Stimulated activated CD8-positive, alpha-beta memory T cell treated with anti-CD3 and anti-CD28 coated beads, Interleukin-7, amount 100 ng/mL, for 48 hours (primary cell): ENCODE results near the gene B3GNT2.

Experiments used
- DNase-seq, 2 donors: peaks; one replicate each; pipeline ENCODE4 v3.0.0-alpha.2; 2020; ENCODE audit warnings: low read depth in 1 of 2; ENCODE audit errors: extremely low read depth in 1 of 2

B3GNT2 gene

DNA sequence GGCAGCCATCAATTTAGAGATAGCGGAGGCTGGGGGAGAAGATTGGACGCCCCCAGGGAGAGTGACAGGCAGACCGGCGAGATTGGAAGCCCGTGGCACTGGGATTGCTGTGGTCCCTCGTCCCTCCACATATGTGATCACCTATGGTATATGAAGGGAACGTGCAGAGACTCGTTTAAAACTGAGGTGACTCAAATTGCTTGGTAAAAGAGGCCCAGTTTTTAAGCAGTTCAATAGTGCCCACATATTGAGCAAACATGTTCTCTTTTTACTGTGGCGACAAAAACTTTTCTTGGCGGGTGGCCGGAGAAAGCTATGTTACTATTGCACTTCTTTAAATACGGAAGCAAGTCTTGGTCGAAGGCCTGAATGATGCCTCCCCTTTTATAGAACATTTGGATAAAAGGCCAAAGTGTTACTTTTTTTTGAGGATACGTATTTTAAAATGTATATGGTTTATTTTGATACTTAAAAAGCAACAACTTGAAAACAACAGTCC lies 9.1 kb downstream of the B3GNT2 start:
- no peak for DNase-seq

GRCh38 chr2:62205554-62205953 lies 9.6 kb downstream of the B3GNT2 start:
- no peak for DNase-seq

DNA sequence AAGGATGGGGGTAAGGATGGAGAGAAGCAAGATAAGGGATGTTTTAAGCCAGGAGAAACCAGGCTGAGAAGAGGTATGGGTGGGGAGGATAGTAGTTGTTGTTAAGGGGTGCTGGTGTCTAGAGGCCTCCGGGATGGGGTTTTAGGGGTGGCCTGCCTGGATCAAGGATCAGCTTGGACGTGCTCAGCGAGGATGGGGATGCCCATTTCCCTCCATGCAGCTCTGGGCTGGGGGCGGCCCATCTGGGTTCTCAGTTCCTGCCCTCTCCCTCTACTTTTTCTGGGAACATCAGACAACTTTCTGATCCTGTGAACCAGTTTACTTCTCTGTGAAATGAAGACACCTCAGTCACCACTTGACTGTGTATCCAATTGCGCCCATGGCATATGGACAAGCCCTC lies 10.1 kb downstream of the B3GNT2 start:
- no peak for DNase-seq

- no peak for DNase-seq
Observed at GRCh38 chr2:62207491-62207890, 11.6 kb downstream of the B3GNT2 start.

GRCh38 chr2:62208074-62208757 lies 12.3 kb downstream of the B3GNT2 start:
- DNase-seq = no peak

DNA sequence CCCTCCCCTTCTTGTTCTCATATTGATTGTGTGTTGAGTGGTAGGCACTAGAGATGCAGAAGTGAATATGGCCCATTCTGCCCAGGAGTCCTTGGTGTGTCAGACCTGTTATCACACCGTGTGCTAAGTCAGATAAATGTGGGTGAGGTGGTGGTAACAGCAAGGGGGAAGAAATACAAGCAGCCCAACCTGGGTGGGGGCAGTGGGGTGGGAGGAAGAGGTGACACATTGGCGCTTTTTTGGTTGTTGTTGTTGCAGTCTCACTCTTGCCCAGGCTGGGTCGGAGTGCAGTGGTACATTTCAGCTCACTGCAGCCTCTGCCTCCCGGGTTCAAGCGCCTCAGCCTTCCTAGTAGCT lies 12.8 kb downstream of the B3GNT2 start:
- DNase-seq = peak in 1 of 2 donors; percentile 42

DNA sequence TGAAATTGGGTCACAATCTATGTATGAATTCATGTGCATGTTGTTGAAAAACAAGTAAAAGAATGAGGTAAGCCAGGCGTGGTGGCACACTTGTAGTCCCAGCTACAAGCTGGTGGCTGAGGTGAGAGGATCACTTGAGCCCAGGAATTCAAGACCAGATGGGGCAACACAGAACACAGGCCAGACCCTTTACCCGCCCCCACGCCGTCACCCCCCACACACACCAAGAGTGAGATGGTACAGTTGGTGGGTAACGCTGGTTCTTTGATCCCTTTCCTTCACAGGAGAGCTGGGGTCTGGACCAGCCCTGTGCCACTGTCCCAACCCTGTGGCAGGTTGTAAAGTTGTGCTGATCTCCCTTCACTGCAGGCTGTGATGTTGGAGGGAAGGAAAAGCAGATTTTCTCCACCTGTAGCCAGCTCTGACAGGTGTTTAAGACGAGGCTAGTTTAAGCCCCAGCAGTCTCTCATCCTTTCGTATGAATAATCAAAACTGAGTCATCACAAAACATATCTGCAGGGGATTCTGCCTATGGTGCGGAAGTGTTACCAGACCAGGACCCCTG lies 13.6 kb downstream of the B3GNT2 start:
- no peak for DNase-seq

GRCh38 chr2:62215306-62216064 lies 19.6 kb downstream of the B3GNT2 start:
- no peak for DNase-seq

DNA sequence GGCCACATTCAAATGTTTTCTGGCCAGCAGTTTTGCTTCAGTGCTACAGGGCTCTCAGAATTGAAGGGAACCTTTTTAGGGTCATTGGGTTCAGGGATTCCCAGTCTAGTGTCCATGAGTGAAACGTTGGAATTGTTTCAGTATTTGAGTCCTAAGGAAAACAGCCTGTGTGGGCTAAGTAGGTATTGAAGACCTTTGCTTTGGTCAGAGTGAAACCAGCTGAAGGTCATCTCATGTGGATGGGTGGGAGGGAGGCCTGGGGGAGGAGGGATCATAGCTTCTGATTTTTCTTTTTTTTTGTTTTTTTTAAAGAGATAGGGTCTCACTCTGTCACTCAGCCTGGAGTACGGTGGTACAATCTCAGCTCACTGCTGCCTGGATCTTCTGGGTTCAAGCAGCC lies 20.2 kb downstream of the B3GNT2 start:
- DNase-seq = no peak

DNA sequence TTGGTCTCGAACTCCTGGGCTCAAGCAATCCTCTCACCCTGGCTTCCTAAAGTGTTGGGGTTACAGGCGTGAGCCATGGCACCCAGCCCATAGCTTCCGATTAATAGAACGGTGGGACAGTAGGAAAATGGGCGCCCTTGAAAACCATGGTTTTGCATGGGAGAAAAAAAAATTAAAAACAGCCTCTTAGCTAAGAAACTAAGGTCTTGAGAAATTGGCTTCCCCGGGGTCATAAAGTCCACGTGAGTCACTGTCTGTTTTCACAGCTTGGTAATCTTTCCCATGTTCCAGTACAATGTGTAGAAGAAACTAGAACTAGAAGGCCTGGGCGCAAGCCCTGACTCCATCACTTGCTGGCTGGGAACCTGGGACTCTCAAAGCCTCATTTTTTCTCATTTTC lies 20.7 kb downstream of the B3GNT2 start:
- DNase-seq = no peak

DNA sequence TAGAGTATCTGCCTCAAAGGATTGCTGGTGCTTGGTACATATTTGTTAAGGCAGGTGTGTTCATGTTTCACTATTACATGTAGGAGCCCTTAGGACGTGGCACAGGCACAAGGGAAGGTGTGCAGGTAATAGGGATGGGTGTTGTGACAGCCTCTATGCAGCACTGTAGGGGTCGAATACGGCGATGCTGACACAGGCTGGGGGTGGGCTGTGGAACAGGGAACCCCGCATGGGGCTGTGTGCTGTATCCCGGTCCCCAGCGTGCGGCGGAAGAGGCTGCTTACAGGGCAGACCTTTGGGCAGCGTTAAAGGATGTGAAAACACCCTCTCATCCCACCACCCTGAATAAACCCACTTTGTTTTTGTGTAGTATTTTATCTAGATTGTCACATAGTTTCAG lies 21.5 kb downstream of the B3GNT2 start:
- DNase-seq = no peak

DNA sequence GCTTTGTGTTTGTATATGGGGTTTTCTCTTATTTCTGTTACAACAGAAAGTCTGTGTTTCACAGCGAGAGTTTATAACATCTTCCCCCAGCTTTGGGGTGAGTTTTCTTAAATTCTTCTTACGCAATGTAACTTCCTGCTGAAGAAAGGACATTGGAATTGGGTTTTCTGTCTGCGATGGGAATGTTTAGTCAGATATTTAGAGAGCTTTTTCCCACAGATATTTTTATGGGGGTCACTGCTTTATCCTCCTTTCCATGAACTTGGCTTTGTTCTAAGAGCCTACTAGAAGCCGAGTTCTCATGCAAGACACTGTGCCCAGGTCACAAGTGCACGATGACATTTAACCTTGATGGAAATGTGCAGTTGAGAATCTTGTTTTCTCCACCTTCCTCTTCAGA lies 22.1 kb downstream of the B3GNT2 start:
- no peak for DNase-seq

DNA sequence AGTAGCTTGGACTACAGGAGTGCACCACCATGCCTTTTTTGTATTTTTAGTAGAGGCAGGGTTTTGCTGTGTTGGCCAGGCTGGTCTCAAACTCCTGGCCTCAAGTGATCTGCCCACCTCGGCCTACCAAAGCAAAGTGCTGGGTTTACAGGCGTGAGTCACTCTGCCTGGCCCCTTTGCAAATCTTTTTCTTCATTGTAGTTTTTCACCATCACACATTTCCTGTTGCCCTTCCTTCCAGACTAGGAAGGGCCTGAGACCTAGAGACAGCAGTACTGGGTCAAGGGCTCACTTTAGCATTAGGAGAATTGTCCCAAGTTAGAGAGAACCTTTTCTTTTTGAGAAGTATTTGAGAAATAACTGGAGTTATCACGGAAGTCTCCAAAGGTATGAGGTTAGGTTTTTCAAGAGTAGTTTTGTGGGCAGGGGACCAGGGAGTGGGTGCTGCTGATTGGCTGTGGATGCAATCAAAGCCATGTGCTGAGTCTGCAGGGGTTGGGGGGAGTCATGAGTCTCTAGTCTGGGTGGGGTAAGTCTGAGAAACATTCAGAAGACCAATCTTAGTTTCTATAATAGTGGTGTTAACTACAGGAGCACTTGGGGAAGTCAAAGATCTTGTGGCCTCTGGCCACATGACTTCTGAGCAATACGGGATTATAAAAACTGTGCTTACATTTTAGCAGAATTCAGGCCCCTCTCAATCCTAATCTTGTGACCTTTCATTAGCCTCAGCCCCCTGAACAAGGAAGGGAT lies 23.7 kb downstream of the B3GNT2 start:
- DNase-seq = no peak

DNA sequence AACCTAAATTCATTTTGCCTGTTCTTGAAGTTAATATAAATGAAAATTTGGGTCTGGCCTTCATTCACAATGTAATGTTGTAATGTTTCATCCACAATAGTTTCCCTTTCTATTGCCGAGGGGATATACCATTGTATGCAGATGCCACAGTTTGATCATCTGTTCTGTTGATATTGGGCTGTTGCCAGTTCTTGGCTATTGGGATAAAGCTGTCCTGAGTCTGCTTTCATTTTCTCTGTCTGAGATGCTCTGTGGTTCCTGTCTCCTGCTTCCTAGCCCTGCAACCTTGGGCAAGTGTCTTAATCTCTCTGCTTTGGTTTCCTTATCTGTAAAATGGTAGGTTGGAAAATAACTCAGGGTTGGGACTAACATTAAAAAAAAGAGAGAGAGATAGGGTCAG lies 25.2 kb downstream of the B3GNT2 start:
- no peak for DNase-seq

- no peak for DNase-seq
Observed at GRCh38 chr2:62222171-62222570, 26.3 kb downstream of the B3GNT2 start.

- DNase-seq = no peak
Observed at GRCh38 chr2:62222674-62223073, 26.8 kb downstream of the B3GNT2 start.

DNA sequence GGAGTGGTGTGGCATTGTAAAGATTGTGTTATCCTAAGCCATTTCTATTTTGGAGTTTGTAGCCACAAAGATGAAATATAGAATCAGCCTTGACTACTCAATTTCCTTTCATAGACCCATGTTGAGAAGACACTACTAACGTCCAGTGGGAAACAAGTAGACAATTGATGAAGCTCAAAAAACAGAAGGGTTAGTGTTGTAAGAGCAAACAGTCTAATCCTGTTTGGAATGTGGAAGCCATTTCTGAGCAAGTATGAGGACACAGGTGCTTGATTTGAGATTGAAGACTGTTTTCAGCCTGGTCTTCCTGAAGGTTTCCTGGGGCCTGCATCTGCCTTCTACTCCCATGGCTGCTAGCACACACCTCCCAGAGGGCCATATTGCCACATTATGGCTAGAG lies 29.1 kb downstream of the B3GNT2 start:
- DNase-seq = no peak

DNA sequence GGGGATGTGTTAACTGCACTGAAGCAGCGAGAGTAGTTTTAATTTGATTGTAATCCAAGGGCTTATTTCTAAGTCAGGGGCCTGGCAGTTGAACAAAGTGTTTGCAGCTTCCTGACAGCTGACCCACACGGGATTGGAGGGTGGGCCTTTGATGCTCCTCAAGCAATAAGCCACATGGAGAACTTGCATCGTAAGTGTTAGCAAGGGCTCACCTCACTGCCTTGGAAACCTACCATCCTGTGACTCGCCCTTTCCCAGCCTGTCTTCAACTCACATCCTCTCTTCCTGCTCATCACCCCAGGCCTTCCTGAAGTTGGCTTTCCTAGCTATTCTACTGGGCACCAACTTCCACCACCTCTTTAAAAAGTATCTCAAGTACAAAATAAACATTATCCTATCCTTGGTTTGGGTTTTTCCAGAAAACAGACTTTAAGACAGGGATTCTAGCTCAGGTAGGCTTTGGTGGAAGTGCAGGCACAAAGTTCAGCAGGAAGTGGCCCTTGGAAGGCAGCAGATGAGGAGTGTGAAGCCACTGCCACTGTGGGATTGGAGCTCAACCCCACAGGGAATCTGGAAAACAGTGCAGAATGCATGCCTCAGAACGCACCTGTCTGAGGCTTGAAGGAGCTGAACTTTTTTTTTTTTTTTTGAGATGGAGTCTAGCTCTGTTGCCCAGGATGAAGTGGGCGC lies 31.6 kb downstream of the B3GNT2 start:
- no peak for DNase-seq

DNA sequence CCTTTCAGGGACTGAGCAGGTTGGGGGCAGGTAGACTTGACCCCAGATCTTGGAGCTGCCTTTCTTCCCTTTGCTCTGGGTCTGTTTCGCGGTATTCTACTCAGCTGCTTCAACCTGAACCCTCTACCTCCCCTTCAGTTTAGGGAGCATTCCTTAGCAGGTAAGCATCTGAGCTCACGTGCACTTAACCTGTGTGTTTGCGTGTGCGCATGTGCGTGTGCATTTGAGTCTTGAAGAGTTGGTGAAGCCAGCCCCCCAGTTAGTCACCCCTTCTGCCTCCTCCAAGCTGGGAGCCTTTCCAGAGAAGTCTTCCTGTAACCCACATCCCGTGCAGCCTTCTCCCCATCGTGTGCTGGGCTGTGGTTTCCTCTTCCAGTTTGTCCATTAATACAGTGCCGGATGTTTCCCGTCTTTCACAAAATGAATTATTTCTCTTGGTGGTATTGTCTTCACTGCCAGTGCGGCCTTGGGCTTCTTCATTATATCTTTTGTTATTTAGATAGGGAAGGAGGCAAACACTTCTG lies 33.2 kb downstream of the B3GNT2 start:
- no peak for DNase-seq

DNA sequence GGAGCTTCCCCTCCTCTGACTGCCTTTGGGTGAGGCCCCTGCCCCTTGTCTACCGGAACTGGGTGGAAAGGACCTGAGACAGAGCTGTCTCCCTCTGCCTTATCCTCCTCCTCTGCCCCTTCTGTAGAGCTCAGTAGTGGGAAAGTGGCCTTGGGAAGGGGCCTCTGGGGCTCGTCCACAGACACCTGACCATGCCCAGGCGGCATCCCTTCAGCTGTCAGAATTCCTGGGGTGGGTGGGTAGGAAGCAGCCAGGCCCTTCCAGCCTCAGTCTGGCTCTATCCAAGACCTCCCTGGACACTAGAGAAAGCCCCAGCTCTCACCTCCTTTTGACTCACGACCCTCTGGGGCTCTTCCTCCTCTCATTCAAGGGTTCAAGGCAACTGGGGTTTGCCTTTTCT lies 35.6 kb downstream of the B3GNT2 start:
- DNase-seq = no peak
